Inflammatory macrophage treated with lipopolysaccharide for 4 hours (primary cell): ENCODE measurements around the gene COL9A1.

ENCODE experiments used
- DNase-seq: peaks from one replicate; pipeline ENCODE4 v3.0.0-alpha.2; 2020

COL9A1 gene

DNA sequence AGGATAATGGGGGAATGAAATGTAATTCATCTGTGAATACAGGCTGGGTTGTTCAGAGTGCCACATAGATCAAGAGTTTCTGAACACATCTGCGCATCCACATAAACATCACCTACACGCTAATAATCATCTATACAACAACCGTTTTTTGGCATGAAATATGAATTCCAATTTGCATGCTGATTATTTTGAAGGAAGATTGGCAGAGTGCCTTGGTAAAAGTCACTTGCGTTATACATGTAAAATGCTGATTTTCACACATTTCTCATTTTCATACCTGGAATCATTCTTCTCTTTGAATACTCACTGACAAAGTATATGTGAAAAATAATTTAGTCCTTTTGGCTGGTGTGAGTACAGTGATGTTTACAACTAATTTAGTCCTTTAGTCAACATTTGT is 17.7 kb downstream of the COL9A1 start:
- DNase-seq: no peak

DNA sequence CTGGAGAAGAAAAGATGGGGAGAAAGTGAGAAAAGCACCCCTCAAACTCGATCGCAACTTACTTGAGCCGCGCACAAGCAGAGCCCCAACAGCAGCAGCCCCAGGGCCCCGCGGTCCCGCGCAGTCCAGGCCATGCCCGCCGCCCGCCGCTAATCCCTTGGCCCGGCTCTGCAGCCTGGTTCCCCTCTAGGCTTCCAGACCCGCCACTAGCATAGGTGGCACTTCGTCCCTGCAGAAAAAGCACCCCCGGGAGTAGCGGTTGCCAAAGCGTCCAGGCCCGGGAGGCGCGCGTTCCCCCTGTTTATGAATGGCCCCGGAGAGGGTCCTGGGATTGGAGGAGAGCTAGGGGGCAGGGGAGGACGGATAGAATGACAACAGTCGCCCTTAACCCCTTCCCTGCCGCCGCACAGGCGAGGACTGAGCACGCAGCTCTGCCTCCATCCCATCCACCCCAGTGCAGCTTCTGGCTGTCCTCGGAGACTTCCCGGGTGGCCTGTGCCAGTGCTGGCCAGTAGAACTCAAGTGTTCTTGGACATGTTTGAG is 19.9 kb downstream of the COL9A1 start:
- DNase-seq: no peak

GRCh38 chr6:70282312-70282918 is 20.5 kb downstream of the COL9A1 start:
- DNase-seq: no peak

- no peak for DNase-seq
Measured at GRCh38 chr6:70281923-70282311, 21.0 kb downstream of the COL9A1 start.

GRCh38 chr6:70280400-70280853 is 22.5 kb downstream of the COL9A1 start:
- DNase-seq: no peak

DNA sequence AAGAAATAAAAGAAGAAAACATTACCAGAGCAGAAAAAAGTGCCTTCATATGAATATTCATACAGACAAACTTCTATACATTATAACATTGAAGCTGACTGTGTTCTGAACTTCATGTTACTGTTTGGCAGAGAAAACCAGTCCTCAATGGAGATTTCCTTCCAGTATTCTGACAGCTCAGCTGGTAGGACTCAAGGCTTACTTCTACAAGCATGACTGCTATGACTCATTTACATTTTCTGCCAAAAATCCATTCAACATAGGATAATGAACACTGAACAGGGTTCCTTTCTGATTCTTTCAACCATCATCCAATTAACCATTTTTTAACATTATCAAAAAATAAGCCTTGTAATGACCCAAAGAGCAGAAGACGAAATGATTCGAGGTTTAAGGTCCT is 25.4 kb downstream of the COL9A1 start:
- DNase-seq: no peak

DNA sequence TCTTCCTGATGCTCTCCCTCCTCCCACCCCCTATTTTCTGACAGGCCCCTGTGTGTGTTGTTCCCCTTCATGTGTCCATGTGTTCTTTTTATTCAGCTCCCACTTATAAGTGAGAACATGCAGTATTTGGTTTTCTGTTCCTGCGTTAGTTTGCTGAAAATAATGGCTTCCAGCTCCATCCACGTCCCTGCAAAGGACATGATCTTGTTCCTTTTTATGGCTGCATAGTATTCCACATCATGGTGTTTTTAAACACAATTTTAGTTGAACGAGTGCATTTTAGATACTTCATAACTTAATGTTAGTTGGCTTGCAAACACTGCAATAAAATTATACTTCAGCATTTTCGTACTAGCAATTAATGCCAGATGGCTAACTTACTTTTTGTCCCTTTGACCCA is 28.5 kb downstream of the COL9A1 start:
- no peak for DNase-seq

DNA sequence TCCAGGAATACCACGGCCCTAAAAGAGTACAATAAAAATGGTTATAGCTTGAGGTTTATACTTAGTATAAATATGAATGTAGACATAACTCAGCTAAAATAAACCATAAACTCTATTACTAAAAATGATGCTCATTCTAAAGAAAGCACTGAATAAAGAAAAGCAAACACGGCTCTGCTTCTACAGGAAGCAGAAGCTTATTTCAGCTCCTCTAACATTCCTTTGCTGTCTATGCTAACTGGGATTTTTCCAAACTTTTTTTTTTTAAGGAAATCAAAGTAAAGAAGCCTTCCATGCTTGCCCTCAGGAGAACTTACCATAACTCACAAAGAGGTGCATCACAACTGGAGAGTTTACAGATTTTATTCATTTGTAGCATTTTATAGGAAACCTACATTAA is 30.8 kb downstream of the COL9A1 start:
- no peak for DNase-seq

DNA sequence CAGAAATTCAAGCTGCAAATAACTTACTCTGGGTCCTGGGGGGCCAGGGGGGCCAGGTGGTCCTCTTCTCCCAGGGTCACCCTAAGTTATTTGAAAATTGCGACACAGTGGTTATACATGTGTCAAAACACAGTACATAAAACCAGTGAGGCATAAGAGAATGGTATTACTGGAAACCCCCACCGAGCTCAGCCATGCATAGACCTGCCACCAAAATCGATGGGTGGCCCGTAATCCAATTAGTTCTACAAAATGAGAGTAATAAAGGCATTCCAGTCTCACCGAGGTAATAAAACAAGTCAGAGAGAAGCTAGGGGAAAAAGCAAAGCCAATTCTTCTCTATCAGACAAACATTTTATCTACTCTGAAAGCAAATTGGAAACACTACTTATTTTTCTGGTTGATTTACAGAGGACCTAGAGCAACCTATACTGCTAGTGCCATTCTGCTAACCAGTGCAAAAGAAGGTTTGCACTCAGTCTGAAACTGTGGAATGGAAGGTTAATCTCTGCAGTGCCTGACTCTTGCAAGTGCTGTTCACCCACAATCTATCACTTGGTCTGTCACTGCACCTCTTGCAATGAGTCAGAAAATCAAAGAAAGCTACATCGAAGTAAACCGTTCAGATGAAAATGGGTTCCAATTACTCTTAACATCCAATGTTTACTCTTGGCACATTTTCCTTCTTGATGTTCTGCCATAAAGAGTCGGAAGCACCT is 32.4 kb downstream of the COL9A1 start:
- no peak for DNase-seq

DNA sequence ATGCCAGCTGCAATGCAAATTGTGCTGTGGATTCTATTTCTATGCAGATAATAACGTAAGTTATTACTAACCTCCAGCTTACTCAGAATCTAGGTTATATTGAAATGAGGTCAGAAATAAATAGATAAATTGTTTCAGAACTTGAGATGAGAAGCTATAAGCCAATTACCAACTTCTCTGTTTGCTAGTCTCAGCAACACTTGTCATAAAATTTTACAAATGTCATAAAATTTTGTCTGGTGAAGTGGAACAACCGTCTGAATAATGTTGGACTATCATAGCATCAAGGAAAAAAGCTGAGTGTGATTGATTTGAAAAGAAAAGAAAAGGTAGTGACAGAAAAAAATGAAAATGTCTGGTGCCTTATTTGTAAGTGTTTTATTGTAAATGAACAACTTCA is 36.7 kb downstream of the COL9A1 start:
- no peak for DNase-seq

- no peak for DNase-seq
Measured at GRCh38 chr6:70264306-70264705, 38.6 kb downstream of the COL9A1 start.

DNA sequence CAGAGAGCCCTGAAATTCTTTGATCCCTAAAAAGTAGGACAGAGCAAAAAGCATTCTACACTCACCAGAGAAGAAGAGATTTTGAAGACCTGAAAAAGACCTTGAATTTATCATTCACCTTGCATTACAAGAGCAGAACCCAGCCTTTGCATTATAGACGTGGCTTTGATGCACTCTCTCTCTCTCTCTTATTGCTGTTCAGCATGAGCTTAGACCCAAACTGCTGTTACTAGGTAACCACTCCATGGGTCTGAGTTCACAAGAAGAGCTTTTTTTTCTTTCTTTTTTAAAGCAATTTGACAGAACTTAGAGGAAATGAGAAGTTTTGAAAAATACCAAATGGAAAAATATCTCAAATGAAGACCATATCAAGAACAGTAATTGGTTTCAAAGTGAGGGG is 44.4 kb downstream of the COL9A1 start:
- DNase-seq: no peak

- DNase-seq: no peak
Measured at GRCh38 chr6:70257768-70258273, 45.1 kb downstream of the COL9A1 start.

- DNase-seq: no peak
Measured at GRCh38 chr6:70254784-70255183, 48.1 kb downstream of the COL9A1 start.

- DNase-seq: no peak
Measured at GRCh38 chr6:70253923-70254322, 49.0 kb downstream of the COL9A1 start.

DNA sequence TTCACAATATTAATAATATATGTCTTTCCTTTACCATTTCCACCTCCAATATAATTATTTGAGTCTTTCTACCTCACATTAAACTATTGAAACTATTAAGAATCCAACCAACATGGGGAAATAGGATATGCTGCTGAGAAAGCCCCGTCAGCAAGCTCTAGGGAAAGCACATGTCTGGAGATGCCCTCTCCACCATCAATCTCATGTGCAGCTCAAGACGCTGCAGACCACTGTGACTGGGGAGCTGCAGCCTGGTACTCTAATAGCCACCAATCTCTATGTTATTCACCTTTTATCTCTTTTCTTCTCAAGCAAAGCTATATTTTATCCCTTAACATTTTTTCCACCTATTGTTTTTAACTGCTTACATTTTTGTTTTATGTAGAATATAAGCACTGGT is 50.3 kb downstream of the COL9A1 start:
- no peak for DNase-seq

DNA sequence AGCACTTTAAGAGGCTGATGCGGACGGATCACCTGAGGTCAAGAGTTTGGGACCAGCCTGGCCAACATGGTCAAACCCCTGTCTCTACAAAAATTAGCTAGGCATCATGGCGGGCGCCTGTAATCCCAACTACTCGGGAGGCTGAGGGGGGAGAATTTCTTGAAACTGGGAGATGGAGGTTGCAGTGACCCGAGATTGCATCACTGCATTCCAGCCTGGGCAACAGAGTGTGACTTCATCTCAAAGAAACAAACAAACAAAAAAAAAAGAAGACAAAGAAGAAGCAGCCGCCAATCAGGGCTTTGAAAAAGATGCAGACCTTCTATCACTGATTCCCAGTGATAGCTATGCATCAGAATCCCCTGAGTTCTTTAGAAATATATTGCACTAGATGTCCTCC is 56.8 kb downstream of the COL9A1 start:
- no peak for DNase-seq

DNA sequence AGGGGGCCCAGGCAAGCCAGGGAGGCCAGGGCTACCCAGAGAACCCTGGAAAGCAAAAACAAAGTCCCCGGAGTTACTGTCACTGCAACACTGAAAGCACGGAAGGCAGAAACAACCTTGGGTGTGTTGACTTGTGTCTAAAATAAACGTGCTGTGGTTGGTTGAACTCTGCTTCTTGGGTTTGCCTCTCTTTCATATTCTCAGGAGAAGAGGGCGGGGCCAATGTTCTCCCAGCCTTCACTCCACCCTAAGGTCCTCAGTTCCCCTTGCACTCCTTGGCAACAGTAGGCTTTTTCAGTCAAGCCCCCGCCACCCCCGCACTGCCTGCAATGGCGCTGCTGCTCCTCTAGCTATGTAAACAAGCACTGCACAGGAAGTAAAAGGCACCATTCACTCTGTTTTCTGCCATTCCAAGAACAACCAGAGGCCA is 60.9 kb downstream of the COL9A1 start:
- DNase-seq: no peak

GRCh38 chr6:70241031-70241430 is 61.9 kb downstream of the COL9A1 start:
- DNase-seq: no peak

GRCh38 chr6:70236343-70236742 is 66.5 kb downstream of the COL9A1 start:
- DNase-seq: no peak

DNA sequence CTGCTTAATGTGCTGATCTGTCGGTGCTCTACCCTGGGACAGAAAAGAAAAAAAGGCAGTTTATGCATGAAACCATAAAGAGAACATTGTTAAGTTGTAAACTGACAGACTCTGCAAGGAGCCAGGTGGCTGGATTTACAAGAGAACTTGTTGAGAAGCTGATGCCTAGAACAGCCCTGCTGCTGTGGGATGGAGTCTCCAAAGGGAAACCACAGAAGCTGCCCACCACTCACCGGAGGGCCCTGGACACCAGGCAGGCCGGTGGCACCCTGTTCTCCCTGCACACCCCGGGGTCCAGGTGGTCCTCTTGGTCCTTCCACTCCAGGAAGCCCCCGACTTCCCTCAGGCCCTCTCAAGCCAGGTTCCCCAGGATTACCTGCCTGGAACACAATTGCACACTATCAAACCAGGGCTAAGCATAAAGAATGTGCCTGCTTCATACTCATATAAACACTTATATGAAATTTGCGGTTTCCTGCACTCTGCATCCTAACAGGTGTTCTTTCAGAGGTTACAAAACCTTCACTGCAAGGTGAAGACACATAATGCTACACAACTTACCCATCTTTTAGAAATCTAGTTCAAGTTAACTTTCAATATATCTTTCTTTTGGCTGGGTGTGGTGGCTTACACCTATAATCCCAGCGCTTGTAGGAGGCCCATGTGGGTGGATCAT is 68.2 kb downstream of the COL9A1 start:
- no peak for DNase-seq

DNA sequence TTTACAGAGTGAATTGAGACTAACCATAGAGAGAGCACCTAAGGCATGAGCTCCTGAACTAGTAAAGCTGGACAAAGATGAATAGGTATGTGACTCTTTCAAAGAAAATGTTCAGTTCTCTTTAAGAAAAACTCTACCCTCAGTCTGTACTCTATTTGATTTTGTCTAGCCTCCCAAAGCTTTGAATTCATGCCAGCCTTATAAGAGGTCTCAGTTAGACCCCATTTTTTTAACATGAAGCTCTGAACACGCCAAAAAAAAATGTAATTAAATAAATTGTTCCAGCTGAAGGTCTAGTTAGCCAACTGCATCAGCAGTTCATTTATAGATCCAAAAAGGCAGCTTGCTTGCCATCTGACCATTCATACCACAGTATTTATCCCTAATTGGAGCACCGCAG is 71.6 kb downstream of the COL9A1 start:
- no peak for DNase-seq

- no peak for DNase-seq
Measured at GRCh38 chr6:70225055-70225454, 77.8 kb downstream of the COL9A1 start.

- no peak for DNase-seq
Measured at GRCh38 chr6:70222439-70222749, 80.5 kb downstream of the COL9A1 start.
